ENCODE data around the gene RUNDC1. TPM values are rescaled to one million over a fixed set of nuclear protein-coding genes. Genes with fewer than 3 reads are reported as not detected.

The RUNDC1 gene
- total and polyA plus RNA-seq, 2 of the 8 experiments (the other 6 are each of a cell fraction or from before 2014, with no cell fraction given): 7.9 to 11.9 TPM

GRCh38 chr17:43016216-43016615 lies 35.9 kb downstream of the RUNDC1 start:
- Histone ChIP-seq H4K20me1 (replicated peaks in 1 of 2; ENCODE audit: control insufficient read depth in 1 of 2, insufficient read depth in 2 of 2, low read length in 2 of 2) (peaks cover 12% of the 10 kb centered on the region in 2 experiments), H3K14ac (ENCODE audit: insufficient read length) (no peak overlapping the region), H3K4me3 (ENCODE audit: extremely low read depth in 1 of 4, insufficient read depth in 2 of 4, low read depth in 3 of 4, low read length in 4 of 4) (no peak overlapping the region), H3K4me2 (ENCODE audit: insufficient read depth in 1 of 2, low read depth in 2 of 2, low read length in 2 of 2) (no peak overlapping the region), H3K23me2 (ENCODE audit: low read depth, low read length) (peaks cover 4% of the 10 kb centered on the region; the same call in 1 of the 2 replicates), H2BK12ac (ENCODE audit: low read depth, low read length) (no peak overlapping the region), H3K27me3 (replicated peaks in 1 of 4; ENCODE audit: control insufficient read depth in 3 of 4, extremely low read depth in 1 of 4, insufficient read depth in 3 of 4, low read length in 3 of 4) (no peaks in the 10 kb centered on the region), H2BK120ac (replicated peaks; ENCODE audit: low read depth, low read length) (no peak overlapping the region), H3K23ac (ENCODE audit: insufficient read length) (no peak overlapping the region), H4K91ac (replicated peaks; ENCODE audit: insufficient read length, low read length) (no peak overlapping the region), H2BK5ac (ENCODE audit: low read depth, low read length) (0 out of 2 replicates have a peak overlapping the region, but pooled peaks have one; percentile 54), H3K18ac (ENCODE audit: extremely low read depth, low read length) (no peak overlapping the region), H2AFZ (ENCODE audit: low read length) (no peak overlapping the region), H3K27ac (ENCODE audit: low read depth, low read length) (no peak overlapping the region), H3K56ac (replicated peaks; ENCODE audit: insufficient read length, low read depth, low read length) (no peak overlapping the region), H3K9me3 (ENCODE audit: insufficient read depth in 2 of 2, low read depth in 1 of 2, low read length in 1 of 2) (no peaks in the 10 kb centered on the region), H4K8ac (ENCODE audit: extremely low read depth, insufficient read depth, low read length) (no peak overlapping the region), H2AK5ac (ENCODE audit: low read depth, low read length) (no peak overlapping the region), H3K79me1 (ENCODE audit: low read depth, low read length) (peaks cover 20% of the 10 kb centered on the region), H3K4ac (replicated peaks; ENCODE audit: insufficient read length, low read depth, low read length) (no peak overlapping the region), H3K4me1 (replicated peaks in 1 of 4; ENCODE audit: control insufficient read depth in 3 of 4, insufficient read depth in 4 of 4, low read length in 3 of 4) (peaks cover 6 to 18% (median 12%) of the 10 kb centered on the region in 4 experiments), H2BK20ac (ENCODE audit: low read length) (no peak overlapping the region), H3K36me3 (ENCODE audit: control insufficient read depth in 2 of 4, insufficient read depth in 4 of 4, low read length in 3 of 4) (peaks cover 6 to 39% (median 12%) of the 10 kb centered on the region in 4 experiments; a peak in 7 of 8 replicates), H4K5ac (ENCODE audit: insufficient read length, low read depth, low read length) (no peak overlapping the region), H3K9ac (replicated peaks in 1 of 4; ENCODE audit: extremely low read depth in 1 of 4, low read depth in 3 of 4, low read length in 3 of 4) (no peak overlapping the region), H3K79me2 (ENCODE audit: control insufficient read depth in 1 of 2, insufficient read depth in 2 of 2, low read length in 2 of 2) (peaks cover 0 to 34% of the 10 kb centered on the region in 2 experiments; a peak in 3 of 4 replicates), H2BK15ac (ENCODE audit: low read length) (no peak overlapping the region)
- ChIA-PET POLR2A (ENCODE audit: partially characterized antibody) (interaction anchor here (1.1 to 7.5 kb wide), 4 partner anchors 11 to 299 kb away, joined by 3 to 104 read pairs (median 24); partner anchors contain the start of genes IFI35 and RPL27), CTCF (ENCODE audit: partially characterized antibody) (no interaction called here)
- no peak for DNase-seq (ENCODE audit: low read depth in 1 of 2, low spot score in 2 of 2)
- no peak for FAIRE-seq
- 95% methylated on average over 3 of the region's 7 CpGs; no CpG with 5 or more reads in 1 of the 2 experiments for WGBS, 2 experiments (ENCODE audit: extremely low coverage in 1 of 2, insufficient coverage in 1 of 2, insufficient read length in 1 of 2, insufficient replicate concordance in 2 of 2, low coverage in 1 of 2, low lambda C conversion rate in 2 of 2, missing lambda C conversion rate in 1 of 2)
- TF ChIP-seq ATF2 (IDR thresholded peaks at IDR 0.05; ENCODE audit: low read length): no peak
